ENCODE data around the gene LILRB1. TPM values are rescaled to one million over a fixed set of nuclear protein-coding genes. Genes with fewer than 3 reads are reported as not detected.
"Not testable (repeated sequence)": the region's sequence is repeated elsewhere in the genome, so short reads cannot be mapped to it uniquely, and the experiment has no call there.

LILRB1 gene
- total RNA-seq = 10.5 TPM
- long read RNA-seq, transcript LILRB1-204 (15 exons, 2,878 nt) = major isoform, 5 of 31 reads
- long read RNA-seq, partial matches to known transcripts = 12 of 31 reads
- long read RNA-seq, other reads (novel, unspliced or antisense) = 11 of 31 reads

DNA sequence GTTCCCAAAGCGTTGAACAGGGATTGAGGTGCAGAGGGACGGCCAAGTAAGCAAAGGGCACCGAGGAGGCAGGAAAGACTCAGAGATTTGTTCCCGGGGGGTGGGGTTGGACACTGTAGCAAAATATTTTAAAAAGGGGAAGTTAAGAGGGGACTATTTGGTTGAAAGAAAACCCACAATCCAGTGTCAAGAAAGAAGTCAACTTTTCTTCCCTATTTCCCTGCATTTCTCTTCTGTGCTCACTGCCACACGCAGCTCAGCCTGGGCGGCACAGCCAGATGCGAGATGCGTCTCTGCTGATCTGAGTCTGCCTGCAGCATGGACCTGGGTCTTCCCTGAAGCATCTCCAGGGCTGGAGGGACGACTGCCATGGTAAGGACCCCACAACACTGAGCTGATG, at the start of gene LILRB1:
Gene LILRB1, plus strand, starts transcription at position 223 of the 400 bp plus-strand sequence. CDS start 590 bp downstream, outside the sequence.
- not testable (repeated sequence) for DNase-seq (ENCODE audit: low spot score)

DNA sequence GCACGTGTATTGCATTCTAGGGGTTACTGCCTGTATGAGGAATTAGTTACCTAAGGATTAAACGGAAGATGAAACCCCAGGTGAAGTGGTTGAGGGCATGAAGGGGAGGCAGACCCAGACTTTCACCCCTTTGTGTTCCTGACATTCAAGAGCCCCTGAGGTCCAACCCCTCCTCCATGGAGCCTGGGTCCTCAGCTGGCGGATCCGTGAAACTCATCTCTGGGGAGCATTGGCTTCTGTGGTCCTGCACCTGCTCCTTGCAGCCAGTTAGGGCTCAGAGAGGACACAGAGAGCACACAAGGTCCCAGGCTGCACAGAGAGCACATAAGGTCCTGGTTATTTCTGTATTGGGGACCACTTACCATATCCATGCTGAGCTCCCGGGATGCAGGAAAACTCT, 43.9 kb upstream of the LILRB1 start:
- peak; percentile 59 for DNase-seq (ENCODE audit: low spot score)

DNA sequence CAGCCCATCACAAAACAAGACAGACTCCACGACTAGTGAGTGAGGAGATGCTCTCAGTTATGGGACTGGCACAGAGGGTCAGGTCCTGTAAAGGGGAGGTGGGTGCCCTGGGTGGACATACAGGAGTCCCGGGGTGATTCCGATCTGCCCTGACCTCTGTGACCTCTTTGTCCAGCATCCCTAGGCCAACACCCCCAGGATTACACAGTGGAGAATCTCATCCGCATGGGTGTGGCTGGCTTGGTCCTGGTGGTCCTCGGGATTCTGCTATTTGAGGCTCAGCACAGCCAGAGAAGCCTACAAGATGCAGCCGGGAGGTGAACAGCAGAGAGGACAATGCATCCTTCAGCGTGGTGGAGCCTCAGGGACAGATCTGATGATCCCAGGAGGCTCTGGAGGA, 43.3 kb upstream of the LILRB1 start:
- peak; percentile 77 for DNase-seq (ENCODE audit: low spot score)

DNA sequence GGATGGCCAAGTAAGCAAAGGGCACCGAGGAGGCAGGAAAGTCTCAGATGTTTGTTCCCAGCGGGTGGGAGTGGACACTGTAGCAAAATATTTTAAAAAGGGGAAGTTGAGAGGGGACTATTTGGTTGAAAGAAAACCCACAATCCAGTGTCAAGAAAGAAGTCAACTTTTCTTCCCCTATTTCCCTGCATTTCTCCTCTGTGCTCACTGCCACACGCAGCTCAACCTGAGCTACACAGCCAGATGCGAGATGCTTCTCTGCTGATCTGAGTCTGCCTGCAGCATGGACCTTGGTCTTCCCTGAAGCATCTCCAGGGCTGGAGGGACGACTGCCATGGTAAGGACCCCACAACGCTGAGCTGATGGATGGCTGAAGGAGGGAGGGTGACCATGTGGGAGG, 36.8 kb upstream of the LILRB1 start, which contains the start of gene LILRA1:
Gene LILRA1, plus strand, starts transcription at position 188 of the 400 bp plus-strand sequence. CDS start 613 bp downstream, outside the sequence.
- DNase-seq (ENCODE audit: low spot score) = peak; percentile 68

DNA sequence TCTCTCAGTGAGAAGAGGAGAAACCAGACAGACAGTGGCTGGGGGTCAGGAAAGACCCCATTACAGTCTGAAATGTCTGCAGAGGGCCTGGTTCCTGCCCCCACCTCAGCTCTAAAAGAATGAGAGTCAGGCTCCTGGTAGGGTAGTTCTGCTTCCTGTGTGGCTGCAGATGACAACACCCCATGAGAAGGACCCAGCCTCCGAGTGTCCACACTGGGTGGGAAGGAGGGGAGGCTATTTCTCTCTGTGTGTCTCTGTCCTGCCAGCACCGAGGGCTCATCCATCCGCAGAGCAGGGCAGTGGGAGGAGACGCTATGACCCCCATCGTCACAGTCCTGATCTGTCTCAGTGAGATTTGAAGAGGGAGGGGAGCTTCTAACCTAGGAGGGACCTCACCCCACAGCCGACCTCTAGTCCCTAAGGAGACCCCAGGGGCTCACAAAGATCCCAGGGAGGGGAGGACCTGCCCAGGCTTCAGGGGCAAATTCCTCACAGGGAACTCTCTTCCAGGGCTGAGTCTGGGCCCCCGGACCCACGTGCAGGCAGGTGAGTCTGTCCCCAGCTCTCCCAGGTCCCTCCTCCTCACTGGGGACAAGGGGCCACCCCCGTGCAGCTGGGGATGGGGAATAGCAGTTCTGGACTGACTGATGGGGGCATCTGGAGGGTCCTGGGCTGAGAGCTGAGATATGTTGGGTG, 36.2 kb upstream of the LILRB1 start:
- peak; percentile 69 for DNase-seq (ENCODE audit: low spot score)

GRCh38 chr19:54594737-54595136, 35.5 kb upstream of the LILRB1 start:
- DNase-seq (ENCODE audit: low spot score) = peak; percentile 67

DNA sequence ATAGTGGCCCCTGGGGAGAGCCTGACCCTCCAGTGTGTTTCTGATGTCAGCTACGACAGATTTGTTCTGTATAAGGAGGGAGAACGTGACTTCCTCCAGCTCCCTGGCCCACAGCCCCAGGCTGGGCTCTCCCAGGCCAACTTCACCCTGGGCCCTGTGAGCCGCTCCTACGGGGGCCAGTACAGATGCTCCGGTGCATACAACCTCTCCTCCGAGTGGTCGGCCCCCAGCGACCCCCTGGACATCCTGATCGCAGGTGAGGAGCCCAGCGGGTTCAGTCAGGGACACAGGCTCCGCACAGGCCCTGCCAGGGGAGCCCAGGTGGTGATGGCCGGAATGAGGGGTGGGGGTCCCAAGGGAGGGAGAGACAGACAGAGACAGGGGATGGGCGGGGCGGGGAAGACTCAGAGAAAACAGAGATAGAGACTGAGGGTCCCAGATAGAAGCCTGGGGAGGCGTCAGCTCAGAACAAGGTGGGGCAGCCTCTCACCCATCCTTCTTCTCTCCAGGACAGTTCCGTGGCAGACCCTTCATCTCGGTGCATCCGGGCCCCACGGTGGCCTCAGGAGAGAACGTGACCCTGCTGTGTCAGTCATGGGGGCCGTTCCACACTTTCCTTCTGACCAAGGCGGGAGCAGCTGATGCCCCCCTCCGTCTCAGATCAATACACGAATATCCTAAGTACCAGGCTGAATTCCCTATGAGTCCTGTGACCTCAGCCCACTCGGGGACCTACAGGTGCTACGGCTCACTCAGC, 34.4 kb upstream of the LILRB1 start:
- DNase-seq (ENCODE audit: low spot score) = peak; percentile 88

DNA sequence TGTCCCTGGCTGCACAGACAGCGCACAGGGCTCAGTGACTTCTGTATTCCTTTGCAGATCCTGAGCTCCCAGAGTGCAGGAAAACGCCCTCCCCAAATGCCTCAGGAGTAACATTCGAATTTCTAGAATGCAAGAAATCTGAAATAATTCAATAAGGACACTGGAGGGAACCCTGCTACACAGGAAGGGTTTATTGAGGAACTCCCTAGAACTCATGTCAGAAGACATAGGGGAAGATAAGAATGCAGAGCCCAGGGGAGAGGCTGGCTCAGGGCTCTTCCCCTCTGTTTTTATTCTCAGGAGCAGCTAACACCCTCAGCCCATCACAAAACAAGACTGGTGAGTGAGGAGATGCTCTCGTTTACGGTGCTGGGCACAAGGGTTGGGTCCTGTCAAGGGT, 30.1 kb upstream of the LILRB1 start:
- DNase-seq (ENCODE audit: low spot score) = no peak

DNA sequence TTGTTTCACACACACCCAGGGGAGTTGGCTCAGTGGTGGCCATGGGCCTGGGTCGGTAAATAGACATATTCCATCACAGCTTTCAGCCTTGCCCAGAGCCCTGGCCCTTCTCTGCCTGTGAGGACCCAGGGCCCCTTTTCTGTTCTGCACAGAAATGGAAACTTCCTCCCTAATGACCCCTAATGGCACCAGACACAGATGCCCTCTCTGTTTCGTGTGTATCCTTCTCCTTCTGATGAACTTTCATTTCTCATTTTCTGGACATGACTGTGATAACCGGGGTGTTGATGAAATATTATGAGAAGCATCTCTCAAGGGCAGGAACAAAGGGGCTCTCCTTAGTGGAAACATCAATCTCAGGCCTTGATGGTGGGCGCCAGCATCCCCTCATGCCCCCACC, 24.1 kb upstream of the LILRB1 start:
- no peak for DNase-seq (ENCODE audit: low spot score)

DNA sequence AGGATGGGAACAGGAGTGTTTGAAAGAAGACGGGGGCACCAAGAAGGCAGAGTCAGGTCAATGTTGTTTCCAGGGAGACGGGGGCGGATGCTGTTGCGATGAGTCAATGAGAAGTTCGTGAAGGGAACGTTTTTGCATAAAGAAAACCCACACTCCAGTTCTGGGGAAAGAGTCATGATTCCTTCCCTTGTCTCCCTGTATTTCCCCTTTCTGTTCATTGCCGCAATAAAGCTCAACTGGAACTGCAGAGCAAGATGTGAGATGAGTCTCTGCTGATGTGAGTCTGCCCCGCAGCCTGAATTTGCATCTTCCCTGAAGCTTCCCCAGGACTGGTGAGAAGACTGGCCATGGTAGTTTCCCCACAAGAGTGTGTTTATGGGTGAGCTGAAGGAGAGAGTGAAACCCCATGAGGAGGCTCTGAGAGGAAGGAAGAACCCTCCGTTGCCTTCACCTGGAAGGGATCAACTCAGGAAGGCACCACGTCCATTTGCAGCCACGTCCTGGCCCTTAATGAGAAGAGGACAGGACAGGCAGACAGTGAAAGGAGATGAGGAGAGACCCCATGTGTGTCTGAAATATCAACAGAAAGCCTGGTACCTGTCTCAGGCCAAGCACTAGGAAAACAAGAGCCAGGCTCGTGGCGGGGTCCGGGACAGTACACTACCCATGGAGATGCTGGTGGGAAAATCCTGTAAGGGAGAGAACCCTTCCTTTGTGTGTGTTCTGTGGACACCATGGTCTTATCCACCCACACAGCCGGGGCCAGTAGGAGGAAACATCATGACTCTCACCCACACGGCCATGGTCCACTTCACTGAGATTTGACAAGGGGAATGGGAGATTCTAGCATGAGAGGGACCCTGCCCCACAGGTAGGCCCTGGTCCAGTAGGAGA, 23.1 kb upstream of the LILRB1 start:
- DNase-seq (ENCODE audit: low spot score) = no peak

DNA sequence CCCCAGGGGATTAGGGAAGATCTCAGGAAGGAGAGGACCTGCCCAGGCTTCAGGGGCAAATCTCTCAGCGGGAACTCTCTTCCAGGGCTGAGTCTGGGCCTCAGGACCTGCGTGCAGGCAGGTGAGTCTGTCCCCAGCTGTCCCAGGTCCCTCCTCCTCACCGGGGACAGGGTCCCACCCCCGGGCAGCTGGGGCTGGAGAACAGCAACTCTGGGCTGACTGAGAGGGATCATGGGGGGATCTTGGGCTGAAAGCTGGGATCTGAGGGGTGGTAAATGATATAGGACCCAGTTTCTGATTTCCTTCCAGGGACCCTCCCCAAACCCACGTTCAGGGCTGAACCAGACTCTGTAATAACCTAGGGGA, 22.5 kb upstream of the LILRB1 start:
- DNase-seq (ENCODE audit: low spot score) = no peak

DNA sequence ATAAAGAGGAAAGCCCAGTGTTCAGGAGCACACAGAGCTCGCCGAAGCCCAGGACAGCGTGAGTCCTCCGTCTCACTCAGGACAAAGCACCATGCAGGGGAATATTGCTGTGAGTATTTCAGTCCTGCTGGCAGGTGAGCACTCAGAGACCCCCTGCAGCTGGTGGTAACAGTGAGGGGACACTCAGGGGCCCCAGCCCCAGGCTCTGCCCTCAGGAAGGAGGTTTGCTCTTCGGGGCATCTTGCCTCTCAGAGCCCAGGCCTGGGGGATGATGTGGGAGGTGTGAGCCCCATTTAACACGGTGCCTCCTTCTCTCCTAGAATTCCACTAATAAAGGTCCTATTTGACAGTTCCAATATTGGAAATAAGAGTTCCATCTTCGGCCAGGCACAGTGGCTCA, 22.1 kb upstream of the LILRB1 start:
- no peak for DNase-seq (ENCODE audit: low spot score)

- DNase-seq (ENCODE audit: low spot score) = no peak
Observed at GRCh38 chr19:54608792-54609191, 21.5 kb upstream of the LILRB1 start.

- no peak for DNase-seq (ENCODE audit: low spot score)
Observed at GRCh38 chr19:54609356-54609791, 20.9 kb upstream of the LILRB1 start.

GRCh38 chr19:54612428-54612827, 17.9 kb upstream of the LILRB1 start:
- no peak for DNase-seq (ENCODE audit: low spot score)

- DNase-seq (ENCODE audit: low spot score) = no peak
Observed at GRCh38 chr19:54614726-54615125, 15.6 kb upstream of the LILRB1 start.

- no peak for DNase-seq (ENCODE audit: low spot score)
Observed at GRCh38 chr19:54616057-54616456, 14.2 kb upstream of the LILRB1 start.

DNA sequence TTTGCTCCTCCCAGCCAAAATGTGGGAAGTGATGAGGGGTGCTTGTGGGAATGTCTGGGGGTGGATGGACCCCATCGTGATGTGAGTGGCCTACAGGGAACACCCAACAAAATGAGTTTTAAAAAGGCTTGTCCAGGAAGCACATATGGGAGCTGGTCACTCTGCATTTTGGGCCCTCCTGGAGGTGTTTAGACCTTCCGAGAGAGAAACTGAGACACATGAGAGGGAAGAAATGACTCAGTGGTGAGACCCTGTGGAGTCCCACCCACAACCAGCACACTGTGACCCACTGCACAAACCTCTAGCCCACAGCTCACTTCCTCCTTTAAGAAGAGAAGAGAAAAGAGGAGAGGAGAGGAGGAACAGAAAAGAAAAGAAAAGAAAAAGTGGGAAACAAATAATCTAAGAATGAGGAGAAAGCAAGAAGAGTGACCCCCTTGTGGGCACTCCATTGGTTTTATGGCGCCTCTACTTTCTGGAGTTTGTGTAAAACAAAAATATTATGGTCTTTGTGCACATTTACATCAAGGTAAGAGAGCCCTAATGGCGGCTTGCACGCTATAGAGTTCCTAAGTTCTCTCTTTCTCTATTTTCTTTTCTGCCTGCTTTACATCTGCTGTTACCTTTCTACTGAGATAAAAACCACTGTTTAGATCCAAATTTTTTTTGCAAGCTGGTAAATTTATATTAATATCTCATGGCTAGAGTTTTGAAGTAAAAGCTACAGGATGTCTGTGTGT, 13.3 kb upstream of the LILRB1 start:
- no peak for DNase-seq (ENCODE audit: low spot score)

DNA sequence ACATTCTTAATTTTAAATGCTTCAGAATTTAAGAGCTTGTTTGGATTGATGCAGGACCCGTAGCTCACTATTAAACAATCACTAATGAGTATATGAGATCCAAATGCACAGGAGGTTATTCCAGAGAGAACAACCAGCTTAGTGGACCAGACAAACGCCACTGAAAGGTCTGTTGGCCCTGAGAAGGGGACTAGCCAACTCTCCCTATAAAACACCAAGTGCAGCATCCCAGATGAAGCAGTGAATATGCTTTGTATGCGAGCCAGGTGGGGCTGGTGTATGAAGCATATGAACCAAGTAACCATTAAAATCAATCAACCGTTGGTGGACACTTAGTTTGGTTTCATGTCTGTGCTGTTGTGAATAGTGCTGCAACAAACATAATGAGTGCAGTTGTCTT, 9.8 kb upstream of the LILRB1 start:
- DNase-seq (ENCODE audit: low spot score) = no peak

- DNase-seq (ENCODE audit: low spot score) = no peak
Observed at GRCh38 chr19:54622431-54622830, 7.9 kb upstream of the LILRB1 start.

GRCh38 chr19:54624234-54624633, 6.0 kb upstream of the LILRB1 start:
- not testable (repeated sequence) for DNase-seq (ENCODE audit: low spot score)
